Fibroblast of mammary gland (primary cell): ENCODE data around the gene FBXO4.

ENCODE experiments used
- DNase-seq: peaks from one replicate; pipeline ENCODE4 v3.0.0-alpha.2; 2010; ENCODE audit warnings: low read depth
- H3K4me3 ChIP-seq: 2 replicates; pipeline ENCODE4 v1.5.1; 2011; ENCODE audit warnings: low read depth, mild to moderate bottlenecking, low read length, moderate library complexity; ENCODE audit not compliant: control insufficient read depth
- CTCF ChIP-seq: conservative IDR thresholded peaks from 2 replicates; pipeline ENCODE4 v1.5.1; 2011; ENCODE audit warnings: low read depth, low read length, inconsistent platforms; ENCODE audit not compliant: control insufficient read depth, insufficient read depth

FBXO4 gene

GRCh38 chr5:41896230-41896629 lies 28.9 kb upstream of the FBXO4 start:
- TF ChIP-seq CTCF = no peak
- H3K4me3 ChIP-seq = no peak overlapping the region
- no peak for DNase-seq

- no peak for DNase-seq
- TF ChIP-seq CTCF = no peak
- H3K4me3 ChIP-seq = peak overlapping the region; percentile 66
Measured at GRCh38 chr5:41903382-41903891, 21.6 kb upstream of the FBXO4 start.

GRCh38 chr5:41903892-41904799 lies 20.9 kb upstream of the FBXO4 start, which contains the start of gene RIMOC1:
RIMOC1 (plus strand) TSS chr5:41904344; CDS start chr5:41904368, 24 bp downstream.
- H3K4me3 ChIP-seq = peak within 1 kb of the TSS; percentile 92
- peak; percentile 99 for DNase-seq
- TF ChIP-seq CTCF = no peak

GRCh38 chr5:41906151-41906550 lies 18.9 kb upstream of the FBXO4 start:
- TF ChIP-seq CTCF = no peak
- no peak for DNase-seq
- no peak overlapping the region for H3K4me3 ChIP-seq

- DNase-seq = peak; percentile 73
- H3K4me3 ChIP-seq = no peak overlapping the region
- TF ChIP-seq CTCF = no peak
Measured at GRCh38 chr5:41908374-41909079, 16.6 kb upstream of the FBXO4 start.

GRCh38 chr5:41918105-41918504 lies 7.0 kb upstream of the FBXO4 start:
- TF ChIP-seq CTCF = no peak
- DNase-seq = no peak
- H3K4me3 ChIP-seq = no peak overlapping the region
